Left lung (tissue), 10 donors: Measurements from ENCODE around the gene TNK2. TPM values are rescaled to one million over a fixed set of nuclear protein-coding genes. Genes with fewer than 3 reads are reported as not detected.

ENCODE experiments used
- ATAC-seq: fragments of 200-7000 bp; cut with Tn5 transposase; one replicate; pipeline ENCODE4 v1.9.1; 2020; ENCODE audit warnings: moderate library complexity
- DNase-seq, 4 donors: peaks; one replicate each; pipeline ENCODE4 v3.0.0-alpha.2; 2013 to 2020
- H3K27ac ChIP-seq, 2 donors: fragments of 200-600 bp; sonication (generic) in 1 of 2; one replicate each; pipeline versions ENCODE4 v1.5.0 to v1.8.0; 2020 to 2021
- H3K27me3 ChIP-seq, 2 donors: fragments of 200-600 bp; sonication (generic) in 1 of 2; one replicate each; pipeline versions ENCODE4 v1.5.0 to v1.8.0; 2020 to 2021
- H3K36me3 ChIP-seq, 2 donors: fragments of 200-600 bp; sonication (generic) in 1 of 2; one replicate each; pipeline versions ENCODE4 v1.5.0 to v1.8.0; 2020 to 2021
- H3K4me1 ChIP-seq, 2 donors: fragments of 200-600 bp; one replicate each; pipeline ENCODE4 v1.8.0; 2021
- H3K4me3 ChIP-seq, 2 donors: fragments of 200-600 bp; sonication (generic) in 1 of 2; one replicate each; pipeline versions ENCODE4 v1.5.0 to v1.8.0; 2020 to 2021; ENCODE audit warnings: mild to moderate bottlenecking in 1 of 2
- H3K9me3 ChIP-seq, 2 donors: fragments of 200-600 bp; sonication (generic) in 1 of 2; one replicate each; pipeline versions ENCODE4 v1.5.0 to v1.8.0; 2020 to 2021
- CTCF ChIP-seq, 2 donors: fragments of 200-600 bp; sonication (generic) in 1 of 2; IDR thresholded peaks; one replicate each; pipeline versions ENCODE4 v1.5.0 to v1.8.0; 2021; ENCODE audit warnings: antibody characterized with exemption in 2 of 2
- intact Hi-C, 2 donors: fragments of 100-400 bp; cut with DNase I; formaldehyde crosslinking; loops; one replicate each; pipeline versions ENCODE4 v1.11.2 to v1.14.2; 2022
- polyA plus RNA-seq, 6 donors: library from polyadenylated mRNA; unstranded; fragments of 120-200 nt; gene quantifications; one replicate each; pipeline ENCODE4 v1.2.1, GENCODE V29; 2013; ENCODE audit not compliant: insufficient read length in 6 of 6
- total RNA-seq, 2 donors: library from RNA; stranded (reverse); fragmentation: NEBNext Ultra II Directional; extraction: Animal tissue kit (Norgen Biotek cat#: 25700); gene quantifications; one replicate each; pipeline ENCODE4 v1.2.1, GENCODE V29; 2021
- donor health status: DM: no; HTN: yes; CAD: no.
- donor health status: DM: no; HTN: no; CAD: no.

TNK2 gene
- total and polyA plus RNA-seq, 8 donors, result 49.7 to 75.7 (median 58.2) TPM

DNA sequence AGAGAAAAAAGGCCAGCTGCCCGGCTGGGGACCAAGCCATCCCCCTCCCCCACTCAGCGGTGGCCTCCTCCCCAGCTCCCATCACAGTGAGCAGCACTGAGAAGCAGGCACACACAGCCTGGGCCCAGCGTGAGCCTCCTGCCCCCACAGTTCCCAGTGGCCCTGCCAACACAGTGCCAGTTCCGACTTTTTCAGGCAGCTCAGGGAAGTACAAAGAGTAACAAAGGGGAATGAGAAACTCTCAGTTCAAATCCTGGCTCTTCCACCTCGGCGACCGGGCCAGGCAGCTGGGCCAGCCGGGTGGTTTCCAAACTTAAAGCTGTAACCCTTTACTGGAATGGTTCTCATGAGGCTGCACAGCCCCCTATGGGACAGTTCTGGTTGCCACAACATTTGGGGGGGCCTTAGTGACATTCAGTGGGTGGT lies 18.5 kb downstream of the TNK2 start:
- Histone ChIP-seq H3K9me3 (no peaks in the 10 kb centered on the region), H3K27ac (no peak overlapping the region), H3K36me3 (peaks cover 0 to 20% of the 10 kb centered on the region in 2 donors), H3K4me3 (no peak overlapping the region), H3K4me1 (peaks cover 25 to 56% of the 10 kb centered on the region in 2 donors), H3K27me3 (no peaks in the 10 kb centered on the region)
- intact Hi-C loops, result no loop called here
- peak in 1 of 4 donors; percentile 71 for DNase-seq
- no peak for TF ChIP-seq CTCF (IDR thresholded peaks at IDR 0.05)
- no peak for ATAC-seq

GRCh38 chr3:195888981-195889869 lies 19.1 kb downstream of the TNK2 start:
- no peaks in the 10 kb centered on the region for H3K9me3 ChIP-seq
- peaks cover 0 to 27% of the 10 kb centered on the region in 2 donors for H3K36me3 ChIP-seq
- no peak overlapping the region for H3K4me3 ChIP-seq
- intact Hi-C loops, result no loop called here
- DNase-seq (no peak), ATAC-seq (no peak)
- TF ChIP-seq CTCF (IDR thresholded peaks at IDR 0.05), result no peak
- H3K4me1 ChIP-seq, result peaks cover 18 to 54% of the 10 kb centered on the region in 2 donors
- no peaks in the 10 kb centered on the region for H3K27me3 ChIP-seq
- no peak overlapping the region for H3K27ac ChIP-seq

- DNase-seq (no peak), ATAC-seq (no peak)
- no peak overlapping the region for H3K27ac ChIP-seq
- TF ChIP-seq CTCF (IDR thresholded peaks at IDR 0.05), result no peak
- H3K27me3 ChIP-seq, result no peaks in the 10 kb centered on the region
- H3K4me3 ChIP-seq, result no peak overlapping the region
- peaks cover 9 to 46% of the 10 kb centered on the region in 2 donors for H3K4me1 ChIP-seq
- no peaks in the 10 kb centered on the region for H3K9me3 ChIP-seq
- intact Hi-C loops, result no loop called here
- peaks cover 0 to 36% of the 10 kb centered on the region in 2 donors for H3K36me3 ChIP-seq
These were observed 20.0 kb downstream of the TNK2 start for GRCh38 chr3:195888311-195888761.

DNA sequence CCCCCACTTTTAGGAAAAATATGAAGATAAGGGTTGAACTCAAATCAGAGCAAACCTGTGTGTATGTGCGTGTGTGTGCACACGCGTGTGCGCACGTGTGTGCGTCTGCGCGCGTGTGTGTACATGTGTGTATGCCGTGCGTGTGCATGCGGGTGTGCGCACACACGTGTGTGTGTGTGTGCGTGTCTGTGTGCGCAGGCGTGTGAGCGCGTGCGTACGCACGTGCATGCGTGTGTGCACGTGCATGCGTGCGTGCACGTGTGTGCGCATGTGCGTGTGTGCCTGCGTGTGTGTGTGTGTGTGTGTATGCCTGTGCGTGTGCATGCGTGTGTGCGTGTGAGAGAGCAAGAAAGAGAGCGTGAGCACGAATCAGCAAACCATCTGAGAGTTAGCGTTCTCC lies 20.7 kb downstream of the TNK2 start:
- Histone ChIP-seq H3K27me3 (no peaks in the 10 kb centered on the region), H3K27ac (no peak overlapping the region), H3K4me1 (peaks cover 2 to 39% of the 10 kb centered on the region in 2 donors), H3K4me3 (no peak overlapping the region), H3K9me3 (no peaks in the 10 kb centered on the region), H3K36me3 (peaks cover 0 to 42% of the 10 kb centered on the region in 2 donors)
- intact Hi-C loops, result no loop called here
- DNase-seq (no peak), ATAC-seq (no peak)
- no peak for TF ChIP-seq CTCF (IDR thresholded peaks at IDR 0.05)
